Heart left ventricle (tissue), 13 donors: ENCODE data around the gene RAB5IF.

Experiments
- POLR2A ChIP-seq, 2 donors: fragments of 450-650 bp; IDR thresholded peaks; one replicate each; pipeline ENCODE4 v1.6.1; 2017; ENCODE audit warnings: antibody characterized with exemption in 2 of 2, mild to moderate bottlenecking in 2 of 2, moderate library complexity in 2 of 2
- TF ChIP-seq, protein P1 (sequence below), 12 donors: fragments of 200-600 bp; sonication (generic) in 4 of 12; IDR thresholded peaks; one replicate each; pipeline versions ENCODE4 v1.5.0 to v1.8.0; 2018 to 2022; ENCODE audit warnings: antibody characterized with exemption in 12 of 12, mild to moderate bottlenecking in 5 of 12
- donor health status: ischemic (EF 13 %, LVEDD 7.1; RV severe dilation, severe dysfunction).
- donor health status: DM: no; HTN: yes; CAD: no.
- donor health status: DM: no; HTN: no; CAD: no.
- donor health status: ischemic (EF 25% LVEDD 6.9; RV normal size, moderate dysfunction).
- donor health status: ischemic (EF 25% LVEDD 5.7; RV mildly dilated, moderate dysfunction).
- donor health status: ischemic (EF 35%, LVEDD 5.7; RV mildly dilated, moderate dysfunction).
- donor health status: nonischemic (EF 11% LVEDD 7.7; RV severe dilation, severe dysfunction).
- donor health status: DM: yes; HTN: yes; CAD: no.
- donor health status: PGD.
- donor health status: ischemic (EF 29% LVEDD 5.4; RV normal size, mild dysfunction).
- donor health status: nonischemic (EF 23%, LVEDD 6.1; RV moderate dilation, normal function).

DNA sequence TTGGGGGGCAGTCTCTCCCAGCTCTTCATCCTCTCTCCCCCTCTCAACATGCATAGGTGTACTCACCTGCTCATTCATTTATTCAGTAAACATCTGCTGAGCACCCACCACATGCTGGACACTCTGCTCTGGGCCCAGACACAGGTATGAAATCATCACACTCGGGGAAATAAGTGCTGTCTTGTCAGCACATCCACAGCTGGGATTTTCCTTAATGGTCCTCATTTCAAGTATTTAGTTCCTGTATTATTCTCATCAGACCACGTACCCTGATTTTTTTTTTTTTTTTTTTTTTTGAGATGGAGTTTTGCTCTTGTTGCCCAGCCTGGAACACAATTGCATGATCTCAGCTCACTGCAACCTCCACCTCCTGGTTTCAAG, 19.4 kb downstream of the RAB5IF start:
- TF ChIP-seq, protein P1, sequence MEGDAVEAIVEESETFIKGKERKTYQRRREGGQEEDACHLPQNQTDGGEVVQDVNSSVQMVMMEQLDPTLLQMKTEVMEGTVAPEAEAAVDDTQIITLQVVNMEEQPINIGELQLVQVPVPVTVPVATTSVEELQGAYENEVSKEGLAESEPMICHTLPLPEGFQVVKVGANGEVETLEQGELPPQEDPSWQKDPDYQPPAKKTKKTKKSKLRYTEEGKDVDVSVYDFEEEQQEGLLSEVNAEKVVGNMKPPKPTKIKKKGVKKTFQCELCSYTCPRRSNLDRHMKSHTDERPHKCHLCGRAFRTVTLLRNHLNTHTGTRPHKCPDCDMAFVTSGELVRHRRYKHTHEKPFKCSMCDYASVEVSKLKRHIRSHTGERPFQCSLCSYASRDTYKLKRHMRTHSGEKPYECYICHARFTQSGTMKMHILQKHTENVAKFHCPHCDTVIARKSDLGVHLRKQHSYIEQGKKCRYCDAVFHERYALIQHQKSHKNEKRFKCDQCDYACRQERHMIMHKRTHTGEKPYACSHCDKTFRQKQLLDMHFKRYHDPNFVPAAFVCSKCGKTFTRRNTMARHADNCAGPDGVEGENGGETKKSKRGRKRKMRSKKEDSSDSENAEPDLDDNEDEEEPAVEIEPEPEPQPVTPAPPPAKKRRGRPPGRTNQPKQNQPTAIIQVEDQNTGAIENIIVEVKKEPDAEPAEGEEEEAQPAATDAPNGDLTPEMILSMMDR (IDR thresholded peaks at IDR 0.05): no peak
- TF ChIP-seq POLR2A (IDR thresholded peaks at IDR 0.05): no peak
